CD14-positive monocyte (primary cell): ENCODE data around the gene AARS2. TPM values are rescaled to one million over a fixed set of nuclear protein-coding genes. Genes with fewer than 3 reads are reported as not detected.

Source experiments
- DNase-seq, 3 donors: peaks; one replicate each; pipeline ENCODE4 v3.0.0-alpha.2; 2011 to 2022
- H2AFZ ChIP-seq: 2 replicates; pipeline ENCODE4 v1.6.0; 2012; ENCODE audit warnings: mild to moderate bottlenecking, low read depth, low read length, inconsistent platforms; ENCODE audit not compliant: insufficient read depth, poor library complexity, severe bottlenecking
- H3K27ac ChIP-seq, 2 donors: 1 replicate in 1 of 2; 2 replicates in 1 of 2; pipeline ENCODE4 v1.5.1; 2012 to 2013; ENCODE audit warnings: low read length in 2 of 2, control low read depth in 1 of 2, inconsistent platforms in 1 of 2, low read depth in 1 of 2, mild to moderate bottlenecking in 1 of 2
- H3K27me3 ChIP-seq, 2 donors: one replicate each; pipeline versions ENCODE4 v1.6.0 to v1.6.1; 2011 to 2013; ENCODE audit warnings: low read length in 2 of 2; ENCODE audit not compliant: control insufficient read depth in 2 of 2, insufficient read depth in 2 of 2
- H3K36me3 ChIP-seq, 2 donors: replicated peaks in 1 of 2; 1 replicate in 1 of 2; 2 replicates in 1 of 2; pipeline versions ENCODE4 v1.5.1 to v1.6.1; 2012 to 2013; ENCODE audit warnings: low read length in 2 of 2, control low read depth in 1 of 2, inconsistent platforms in 1 of 2, mild to moderate bottlenecking in 1 of 2; ENCODE audit not compliant: insufficient read depth in 2 of 2, control insufficient read depth in 1 of 2
- H3K4me1 ChIP-seq, 2 donors: 1 replicate in 1 of 2; 2 replicates in 1 of 2; pipeline versions ENCODE4 v1.5.1 to v1.6.1; 2012 to 2013; ENCODE audit warnings: low read length in 2 of 2, control low read depth in 1 of 2, inconsistent platforms in 1 of 2, mild to moderate bottlenecking in 1 of 2, moderate library complexity in 1 of 2; ENCODE audit not compliant: insufficient read depth in 2 of 2, control insufficient read depth in 1 of 2
- H3K4me2 ChIP-seq: replicated peaks from 2 replicates; pipeline ENCODE3; 2012; ENCODE audit warnings: low read length, moderate library complexity, mild to moderate bottlenecking; ENCODE audit not compliant: poor library complexity, severe bottlenecking; ENCODE audit errors: extremely low read depth
- H3K4me3 ChIP-seq, 3 experiments: fragments of 200-600 bp in 1 of 3; sonication (generic) in 1 of 3; replicated peaks in 1 of 3; 1 replicate in 2 of 3; 2 replicates in 1 of 3; pipeline ENCODE4 v1.5.1; 2011 to 2013; ENCODE audit warnings: low read length in 3 of 3, mild to moderate bottlenecking in 3 of 3, control low read depth in 2 of 3, low read depth in 2 of 3, inconsistent platforms in 1 of 3, moderate library complexity in 1 of 3
- H3K79me2 ChIP-seq: 2 replicates; pipeline ENCODE4 v1.6.0; 2012; ENCODE audit warnings: mild to moderate bottlenecking, control low read depth, inconsistent platforms, low read length, moderate library complexity; ENCODE audit not compliant: insufficient read depth
- H3K9ac ChIP-seq: 2 replicates; pipeline ENCODE4 v1.6.0; 2017; ENCODE audit warnings: low read length, mild to moderate bottlenecking; ENCODE audit not compliant: insufficient read depth, poor library complexity, severe bottlenecking
- H3K9me3 ChIP-seq, 2 donors: replicated peaks in 1 of 2; 1 replicate in 1 of 2; 2 replicates in 1 of 2; pipeline versions ENCODE4 v1.5.1 to v1.6.1; 2012 to 2013; ENCODE audit warnings: low read length in 2 of 2, control low read depth in 1 of 2; ENCODE audit not compliant: control insufficient read depth in 1 of 2, insufficient read depth in 1 of 2
- H4K20me1 ChIP-seq: 2 replicates; pipeline ENCODE4 v1.6.0; 2012; ENCODE audit warnings: mild to moderate bottlenecking, low read length, control low read depth, moderate library complexity; ENCODE audit not compliant: insufficient read depth
- H3K27ac Mint-ChIP-seq, 7 donors: one replicate each; pipeline ENCODE4 v1.8.0; 2020; ENCODE audit warnings: mild to moderate bottlenecking in 7 of 7, mixed read lengths in 7 of 7, moderate library complexity in 6 of 7, inconsistent platforms in 2 of 7
- H3K27me3 Mint-ChIP-seq, 3 donors: one replicate each; pipeline ENCODE4 v1.8.0; 2021 to 2022; ENCODE audit warnings: low read depth in 3 of 3, mild to moderate bottlenecking in 3 of 3, mixed read lengths in 3 of 3, moderate library complexity in 3 of 3, inconsistent platforms in 1 of 3
- H3K36me3 Mint-ChIP-seq, 2 donors: one replicate each; pipeline ENCODE4 v1.8.0; 2020; ENCODE audit warnings: mixed read lengths in 2 of 2, inconsistent platforms in 1 of 2, mild to moderate bottlenecking in 1 of 2
- H3K4me1 Mint-ChIP-seq: one replicate; pipeline ENCODE4 v1.8.0; 2020; ENCODE audit warnings: mild to moderate bottlenecking, mixed read lengths
- H3K4me3 Mint-ChIP-seq, 2 donors: one replicate each; pipeline ENCODE4 v1.8.0; 2020; ENCODE audit warnings: mild to moderate bottlenecking in 2 of 2, mixed read lengths in 2 of 2, moderate library complexity in 1 of 2
- H3K9me3 Mint-ChIP-seq, 7 donors: one replicate each; pipeline ENCODE4 v1.8.0; 2020 to 2022; ENCODE audit warnings: mixed read lengths in 7 of 7, mild to moderate bottlenecking in 6 of 7, moderate library complexity in 6 of 7, inconsistent platforms in 2 of 7
- CTCF ChIP-seq: fragments of 200-600 bp; IDR thresholded peaks from one replicate; pipeline ENCODE4 v1.8.0; 2022; ENCODE audit warnings: antibody characterized with exemption, mild to moderate bottlenecking
- WGBS: methylation state at CpG from one replicate; pipeline ENCODE4 v1.1.5; 2013; ENCODE audit warnings: missing lambda C conversion rate; ENCODE audit not compliant: insufficient coverage; 5-methylcytosine and 5-hydroxymethylcytosine counted together
- intact Hi-C, 2 donors: fragments of 100-400 bp; cut with micrococcal nuclease; formaldehyde crosslinking; loops; one replicate each; pipeline versions ENCODE4 v1.15.0 to v1.15.1; 2023
- polyA plus RNA-seq, 3 donors: library from polyadenylated mRNA; depleted of rRNA in 1 of 3; unstranded in 2 of 3; stranded (reverse) in 1 of 3; fragments of 300-500 nt in 2 of 3; fragments of >200 nt in 1 of 3; fragmentation: Illumina TruSeq in 2 of 3; gene quantifications; 1 replicate in 2 of 3; 2 replicates in 1 of 3; pipeline ENCODE4 v1.2.3, GENCODE V29; 2012 to 2021

AARS2 gene
- polyA plus RNA-seq, 3 donors, result 1.8 to 4.5 (median 3.2) TPM

DNA sequence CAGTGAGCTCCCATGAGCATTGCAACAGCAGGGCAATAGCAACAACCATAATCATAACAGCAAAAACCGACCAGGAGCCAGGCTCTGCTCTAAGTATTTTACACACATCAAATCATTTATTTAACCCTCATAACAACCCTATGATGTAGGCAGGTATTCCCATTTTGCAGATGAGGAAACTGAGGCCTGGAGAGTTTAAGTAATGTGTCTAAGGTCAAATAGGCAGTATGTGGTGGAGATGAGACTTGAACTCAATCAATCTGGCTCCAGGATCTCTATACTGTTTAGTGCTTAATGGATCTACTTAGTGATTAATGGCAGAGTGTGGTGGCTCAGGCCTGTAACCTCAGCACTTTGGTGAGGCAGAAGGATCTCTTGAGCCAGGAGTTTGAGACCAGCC is 39.5 kb downstream of the AARS2 start:
- peaks cover 0 to 22% (median 9%) of the 10 kb centered on the region in 7 donors for H3K9me3 Mint-ChIP-seq
- Histone ChIP-seq H3K36me3 (no peaks in the 10 kb centered on the region), H3K9ac (no peak overlapping the region), H4K20me1 (no peaks in the 10 kb centered on the region), H3K27me3 (peaks cover 49 to 90% of the 10 kb centered on the region in 2 donors), H3K4me2 (no peak overlapping the region), H3K4me1 (peaks cover 9 to 18% of the 10 kb centered on the region in 2 donors), H3K4me3 (no peak overlapping the region), H3K27ac (no peak overlapping the region), H2AFZ (no peak overlapping the region), H3K79me2 (no peaks in the 10 kb centered on the region), H3K9me3 (peaks cover 0 to 14% of the 10 kb centered on the region in 2 donors)
- H3K4me3 Mint-ChIP-seq, result peak overlapping the region in 1 of 2 donors; percentile 44
- peaks cover 12% of the 10 kb centered on the region for H3K4me1 Mint-ChIP-seq
- WGBS, result no CpG with 5 or more reads among the region's 1 CpG
- peaks cover 77 to 90% (median 82%) of the 10 kb centered on the region in 3 donors for H3K27me3 Mint-ChIP-seq
- intact Hi-C loops, result no loop called here
- peaks cover 4 to 10% of the 10 kb centered on the region in 2 donors for H3K36me3 Mint-ChIP-seq
- no peak overlapping the region for H3K27ac Mint-ChIP-seq
- no peak for TF ChIP-seq CTCF
- no peak for DNase-seq

DNA sequence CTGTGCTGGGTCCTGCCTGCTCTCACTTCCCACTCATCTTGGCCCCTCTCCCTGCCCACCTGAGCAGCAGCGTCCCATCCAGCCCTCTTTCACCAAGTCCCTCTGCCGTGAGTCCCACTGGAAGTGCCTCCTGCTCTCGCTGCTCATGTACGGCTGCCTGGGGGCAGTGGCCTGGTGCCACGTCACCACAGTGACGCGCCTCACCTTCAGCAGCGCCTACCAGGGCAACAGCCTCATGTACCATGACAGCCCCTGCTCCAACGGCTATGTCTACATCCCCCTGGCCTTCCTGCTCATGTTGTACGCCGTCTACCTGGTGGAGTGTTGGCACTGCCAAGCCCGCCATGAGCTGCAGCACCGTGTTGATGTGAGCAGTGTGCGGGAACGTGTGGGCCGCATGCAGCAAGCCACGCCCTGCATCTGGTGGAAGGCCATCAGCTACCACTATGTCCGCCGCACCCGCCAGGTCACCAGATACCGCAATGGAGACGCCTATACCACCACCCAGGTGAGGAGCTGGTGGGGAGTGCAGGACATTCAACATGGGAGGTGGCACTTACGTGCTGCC is 40.1 kb downstream of the AARS2 start:
- Histone ChIP-seq H3K4me1 (peaks cover 9 to 18% of the 10 kb centered on the region in 2 donors), H3K9me3 (peaks cover 0 to 14% of the 10 kb centered on the region in 2 donors), H4K20me1 (no peaks in the 10 kb centered on the region), H3K9ac (no peak overlapping the region), H3K4me3 (no peak overlapping the region), H3K79me2 (no peaks in the 10 kb centered on the region), H3K4me2 (no peak overlapping the region), H3K27ac (no peak overlapping the region), H2AFZ (no peak overlapping the region), H3K27me3 (peaks cover 49 to 90% of the 10 kb centered on the region in 2 donors), H3K36me3 (no peaks in the 10 kb centered on the region)
- H3K9me3 Mint-ChIP-seq, result peaks cover 0 to 22% (median 9%) of the 10 kb centered on the region in 7 donors
- H3K4me3 Mint-ChIP-seq, result peak overlapping the region in 1 of 2 donors; percentile 44
- 89% methylated on average over 17 of the region's 23 CpGs for WGBS
- intact Hi-C loops, result no loop called here
- H3K27me3 Mint-ChIP-seq, result peaks cover 78 to 90% (median 87%) of the 10 kb centered on the region in 3 donors
- no peak for TF ChIP-seq CTCF
- no peak for DNase-seq
- H3K36me3 Mint-ChIP-seq, result peaks cover 4 to 10% of the 10 kb centered on the region in 2 donors
- no peak overlapping the region for H3K27ac Mint-ChIP-seq
- peaks cover 12% of the 10 kb centered on the region for H3K4me1 Mint-ChIP-seq
